ENCODE measurements around the gene MUC16.
"Not testable (repeated sequence)": the region's sequence is repeated elsewhere in the genome, so short reads cannot be mapped to it uniquely, and the experiment has no call there.

Gene MUC16

DNA sequence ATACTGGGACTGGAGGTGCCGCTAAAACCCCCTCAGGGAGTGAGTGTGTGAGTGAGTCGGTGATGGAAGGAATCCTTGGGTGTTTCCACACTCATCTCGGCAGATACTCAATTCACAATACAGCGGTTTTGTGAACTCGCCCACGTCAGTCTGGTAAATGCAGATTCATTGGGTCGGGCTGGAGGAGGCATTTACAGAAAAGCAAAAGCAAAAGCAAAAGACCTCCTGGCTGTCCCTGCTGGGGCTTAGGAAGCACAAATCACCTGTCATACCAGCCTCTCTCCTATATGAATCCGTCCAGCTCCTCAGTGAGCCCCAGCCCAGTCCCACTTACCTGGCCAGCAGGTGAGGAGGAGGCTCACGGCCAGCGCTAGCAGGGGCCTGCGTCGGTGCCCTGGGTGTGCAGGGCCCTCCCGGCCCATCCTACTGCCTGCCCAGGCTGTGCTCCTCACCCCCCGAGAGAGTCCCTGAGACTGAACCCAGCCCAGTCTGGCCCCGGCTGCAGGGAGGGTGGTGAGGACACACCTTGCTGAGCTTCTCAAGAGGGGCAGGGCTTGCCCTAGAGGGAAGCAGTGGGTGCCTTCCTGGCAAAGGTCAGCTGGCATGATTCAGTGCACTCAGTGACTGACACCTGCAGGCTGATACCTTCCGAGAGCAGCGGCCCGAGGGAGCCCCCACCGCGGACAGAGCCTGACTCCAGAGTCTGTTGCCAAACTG is at the start of gene MUC16:
MUC16 (minus strand) TSS at position 475 of the 717 bp plus-strand sequence.
- DNase-seq, result no peak

DNA sequence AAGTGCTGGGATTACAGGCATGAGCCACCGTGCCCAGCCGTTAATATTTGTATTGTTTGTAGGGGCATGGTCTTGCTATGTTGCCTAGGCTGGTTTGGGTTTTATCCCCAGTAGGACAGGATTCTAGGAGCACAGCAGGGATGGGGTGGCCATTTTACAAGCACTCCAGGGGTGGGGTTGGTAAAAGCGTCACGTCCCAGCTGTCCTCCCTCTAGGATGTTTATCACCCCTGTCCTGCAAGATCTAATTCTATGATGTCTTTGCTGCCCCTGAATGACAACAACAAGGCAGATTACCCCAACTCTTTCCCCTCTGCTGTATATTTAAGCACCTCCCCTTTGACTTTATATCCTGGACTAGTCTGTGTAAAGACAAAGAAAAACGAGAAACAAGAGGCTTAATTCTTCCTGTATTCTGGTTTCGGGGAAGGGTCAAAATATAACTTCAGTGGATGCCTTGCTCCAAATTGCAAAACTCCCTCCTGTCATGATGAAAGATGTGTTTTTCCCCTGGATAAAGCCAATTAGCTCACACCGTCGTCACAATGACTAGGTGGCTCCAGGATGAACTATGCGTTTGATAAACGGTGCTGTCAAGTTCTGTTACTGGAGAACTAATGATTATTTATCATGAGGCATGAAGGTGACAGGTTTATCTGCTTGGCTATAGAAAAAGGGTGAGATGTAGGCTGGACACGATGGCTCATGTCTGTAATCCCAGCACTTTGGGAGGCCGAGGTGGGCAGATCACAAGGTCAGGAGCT is 48.9 kb upstream of the MUC16 start:
- no peak for DNase-seq

DNA sequence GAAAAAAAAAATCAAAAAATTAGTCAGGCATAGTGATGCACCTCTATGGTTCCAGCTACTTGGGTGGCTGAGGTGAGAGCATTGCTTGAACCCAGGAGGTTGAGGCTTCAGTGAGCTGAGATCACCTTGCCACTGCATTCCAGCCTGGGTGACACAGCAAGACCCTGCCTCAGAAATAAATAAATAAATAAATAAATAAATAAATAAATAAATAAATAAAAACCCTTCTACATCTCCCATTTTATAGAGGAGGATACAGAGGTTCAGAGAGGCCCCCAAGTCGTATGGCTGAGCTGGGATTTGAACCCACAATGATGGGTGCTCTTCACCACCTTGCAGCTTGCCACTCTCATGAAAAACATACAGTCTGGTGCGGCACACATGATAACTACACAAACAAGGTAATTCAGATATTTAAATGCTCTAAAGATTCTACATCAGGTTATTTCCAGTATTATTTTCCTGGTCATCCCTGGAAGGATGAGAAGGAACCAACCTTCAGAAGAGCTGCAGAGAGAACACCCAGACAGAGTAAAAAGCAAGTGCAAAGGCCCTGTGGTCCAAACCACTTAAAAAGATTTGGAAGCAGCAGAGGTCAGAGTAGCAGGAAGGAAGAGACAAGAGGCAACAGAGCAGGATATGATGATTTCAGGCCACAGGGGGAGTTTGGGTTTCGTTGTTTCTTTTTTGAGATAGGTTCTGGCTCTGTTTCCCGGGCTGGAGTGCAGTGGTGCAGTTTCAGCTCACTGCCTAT is 47.5 kb upstream of the MUC16 start:
- DNase-seq, result no peak

DNA sequence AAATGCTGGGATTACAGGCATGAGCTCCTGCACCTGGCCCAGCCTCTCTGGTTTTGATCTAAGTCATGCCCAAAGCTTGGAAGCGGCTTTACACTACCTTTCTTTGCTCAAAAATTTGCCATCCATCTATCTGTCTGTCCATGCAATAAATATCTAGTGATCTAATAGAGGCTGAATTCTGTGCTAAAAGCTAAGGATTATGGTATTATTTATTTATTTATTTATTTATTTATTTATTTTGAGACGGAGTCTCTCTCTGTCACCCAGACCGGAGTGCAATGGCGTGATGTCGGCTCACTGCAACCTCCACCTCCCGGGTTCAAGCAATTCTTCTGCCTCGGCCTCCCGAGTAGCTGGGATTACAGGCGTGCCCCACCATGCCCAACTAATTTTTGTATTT is 45.9 kb upstream of the MUC16 start:
- not testable (repeated sequence) for DNase-seq

DNA sequence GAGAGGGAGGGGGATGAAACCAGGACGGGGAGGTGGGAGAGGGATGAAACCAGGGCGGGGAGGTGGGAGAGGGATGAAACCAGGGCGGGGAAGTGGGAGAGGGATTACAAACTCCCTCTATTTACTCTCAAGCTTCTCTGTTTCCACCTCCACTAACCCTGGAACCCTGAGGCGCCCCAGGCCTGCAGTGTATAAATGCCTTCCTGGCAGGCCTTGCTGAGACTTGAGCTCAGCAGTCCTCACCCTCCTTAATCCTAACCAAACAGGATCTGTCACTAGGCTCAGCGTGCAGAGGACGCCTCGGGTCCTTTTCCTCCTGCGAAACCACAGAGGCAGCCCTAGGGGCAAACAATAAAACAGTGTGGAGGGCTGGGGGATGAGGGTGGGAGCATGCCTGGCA is 44.6 kb upstream of the MUC16 start:
- no peak for DNase-seq

DNA sequence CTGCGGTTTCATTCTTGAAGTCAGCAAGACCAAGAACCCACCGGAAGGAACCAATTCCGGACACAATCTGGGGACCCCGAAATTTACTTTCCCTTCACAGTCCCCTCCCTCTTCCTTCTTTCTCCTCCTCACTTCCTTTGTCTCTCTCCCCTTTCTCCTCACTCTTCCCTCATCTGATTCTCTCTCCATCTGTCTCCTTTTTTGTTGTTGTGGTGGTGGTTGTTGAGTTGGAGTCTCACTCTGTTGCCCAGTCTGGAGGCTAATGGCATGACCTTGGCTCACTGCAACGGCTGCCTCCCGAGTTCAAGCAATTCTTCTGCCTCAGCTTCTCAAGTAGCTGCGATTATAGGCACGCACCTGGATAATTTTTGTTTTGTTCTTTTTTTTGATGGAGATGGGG is 44.0 kb upstream of the MUC16 start:
- no peak for DNase-seq

DNA sequence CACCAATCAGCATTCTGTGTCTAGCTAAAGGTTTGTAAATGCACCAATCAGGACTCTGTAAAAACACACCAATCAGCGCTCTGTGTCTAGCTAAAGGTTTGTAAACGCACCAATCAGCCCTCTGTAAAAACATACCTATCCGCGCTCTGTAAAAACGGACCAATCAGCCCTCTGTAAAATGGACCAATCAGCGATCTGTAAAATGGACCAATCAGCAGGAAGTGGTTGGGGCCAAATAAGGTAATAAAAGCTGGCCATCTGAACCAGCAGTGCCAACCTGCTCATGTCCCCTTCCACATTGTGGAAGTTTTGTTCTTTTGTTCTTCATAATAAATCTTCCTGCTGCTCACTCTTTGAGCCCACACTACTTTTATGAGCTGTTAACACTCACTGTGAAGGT is 43.5 kb upstream of the MUC16 start:
- DNase-seq, result not testable (repeated sequence)

DNA sequence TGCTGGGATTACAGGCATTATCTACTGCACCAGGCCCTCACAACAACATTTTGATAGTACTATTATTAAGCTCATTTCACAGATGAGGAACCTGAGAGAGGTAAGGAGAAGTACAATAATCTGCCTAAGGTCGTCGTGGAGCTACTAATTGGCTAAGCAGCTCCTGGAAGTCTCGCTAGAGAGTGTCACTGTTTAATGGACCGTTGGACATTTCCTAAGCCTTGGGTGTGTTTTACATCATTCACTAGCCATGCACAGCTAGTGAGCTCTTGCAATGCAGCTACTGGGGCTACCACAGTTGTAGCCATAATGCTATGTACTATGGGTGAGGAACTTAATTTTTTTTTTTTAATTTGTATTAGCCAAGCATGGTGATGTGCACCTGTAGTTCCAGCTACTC is 42.7 kb upstream of the MUC16 start:
- DNase-seq, result no peak

DNA sequence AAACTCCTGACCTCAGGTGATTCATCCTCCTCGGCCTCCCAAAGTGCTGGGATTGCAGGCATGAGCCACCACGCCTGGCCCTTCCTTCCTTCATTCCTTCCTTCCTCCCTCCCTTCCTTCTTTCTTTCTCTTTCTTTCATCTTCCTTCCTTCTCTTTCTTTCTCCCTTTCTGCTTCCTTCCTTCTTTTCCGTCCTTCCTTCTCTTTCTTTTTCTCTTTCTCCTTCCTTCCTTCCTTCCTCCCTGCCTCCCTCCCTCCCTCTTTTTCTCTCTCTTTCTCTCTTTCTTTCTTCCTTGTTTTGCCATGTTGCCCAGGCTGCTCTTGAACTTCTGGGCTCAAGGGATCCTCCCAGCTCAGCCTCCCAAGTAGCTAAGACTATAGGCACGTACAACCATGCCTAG is 36.5 kb upstream of the MUC16 start:
- DNase-seq, result no peak

DNA sequence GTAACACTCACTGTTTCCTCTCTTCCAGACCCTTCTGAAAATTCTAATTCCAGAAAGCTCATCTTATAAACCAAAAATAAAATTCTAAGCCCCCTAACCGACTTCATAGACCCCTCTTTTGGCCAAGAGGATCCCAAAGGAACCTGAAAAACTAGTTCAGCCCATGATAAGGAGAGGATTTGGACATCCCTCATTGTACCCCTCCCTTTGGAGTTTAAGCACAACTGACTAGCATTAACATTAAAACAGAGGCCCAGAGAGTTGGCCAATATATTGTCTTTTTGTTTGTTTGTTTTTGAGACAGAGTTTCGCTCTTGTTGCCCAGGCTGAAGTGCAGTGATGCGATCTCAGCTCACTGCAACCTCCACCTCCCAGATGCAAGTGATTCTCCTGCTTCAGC is 34.2 kb upstream of the MUC16 start:
- no peak for DNase-seq

DNA sequence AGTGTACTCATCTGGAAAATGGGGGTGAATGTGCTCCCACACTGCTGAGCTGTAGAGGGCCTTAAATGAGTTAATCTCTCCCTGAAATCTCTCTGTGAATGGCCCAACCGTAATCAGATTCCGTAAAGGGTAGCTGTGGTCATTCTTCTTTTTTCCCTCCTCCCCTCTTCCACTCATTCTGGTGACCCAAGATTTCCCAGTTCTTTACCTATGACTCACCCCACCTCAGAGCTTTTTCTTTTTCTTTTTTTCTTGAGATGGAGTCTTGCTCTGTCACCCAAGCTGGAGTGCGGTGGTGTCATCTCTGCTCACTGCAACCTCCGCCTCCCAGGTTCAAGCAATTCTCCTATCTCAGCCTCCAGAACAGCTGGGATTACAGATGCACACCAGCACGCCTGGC is 33.3 kb upstream of the MUC16 start:
- no peak for DNase-seq

DNA sequence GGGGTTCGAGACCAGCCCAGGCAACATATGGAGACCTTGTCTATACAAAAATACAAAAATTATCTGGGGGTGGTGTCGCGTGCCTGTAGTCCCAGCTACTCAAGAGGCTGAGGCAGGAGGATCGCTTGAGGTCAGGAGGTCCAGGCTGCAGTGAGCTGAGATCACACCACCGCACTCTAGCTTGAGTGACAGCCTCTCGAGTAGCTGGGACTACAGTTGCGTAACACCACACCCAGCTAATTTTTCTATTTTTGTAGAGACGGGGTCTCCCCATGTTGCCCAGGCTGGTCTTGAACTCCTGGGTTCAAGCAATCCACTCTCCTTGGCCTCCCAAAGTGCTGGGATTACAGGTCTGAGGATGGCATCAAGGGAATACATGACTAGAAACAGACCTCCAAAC is 30.8 kb upstream of the MUC16 start:
- DNase-seq, result no peak

DNA sequence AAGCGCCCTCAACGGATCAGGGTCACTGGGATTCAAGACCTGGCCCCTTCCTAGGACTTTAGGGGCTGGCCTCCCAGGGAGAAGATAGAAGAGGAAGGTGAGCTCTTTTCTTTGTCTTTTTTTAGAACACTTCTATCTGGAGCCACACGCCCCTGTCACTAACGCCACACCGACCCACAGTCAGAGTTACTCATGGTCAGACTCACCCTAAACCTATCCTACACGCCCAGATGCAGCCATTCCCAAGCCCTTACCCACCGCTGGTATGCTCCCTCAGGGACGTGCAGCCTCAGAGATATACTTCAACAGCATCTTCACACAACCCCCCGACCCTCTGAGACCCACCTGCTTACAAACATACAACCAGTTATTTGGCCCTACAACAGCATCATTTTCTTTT is 29.9 kb upstream of the MUC16 start:
- DNase-seq, result no peak

DNA sequence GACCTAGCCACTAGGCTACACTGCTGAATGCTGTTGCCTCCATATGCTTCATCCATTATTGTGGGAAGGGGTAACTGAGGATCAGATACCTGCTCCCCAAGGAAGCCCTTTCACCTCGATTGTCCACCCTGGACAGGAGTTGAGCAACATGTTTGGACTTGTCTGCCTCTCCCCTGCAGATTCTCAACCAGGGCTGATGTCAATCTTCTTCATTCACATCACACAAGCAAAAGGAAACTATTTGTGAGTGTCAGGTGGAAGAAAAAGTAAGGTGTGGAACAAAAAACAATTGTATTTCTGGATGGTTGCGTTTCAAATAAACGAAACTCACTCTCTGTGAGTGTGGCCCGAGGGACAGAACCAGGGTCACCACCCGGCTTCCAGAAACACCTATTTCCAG is 29.5 kb upstream of the MUC16 start:
- no peak for DNase-seq

DNA sequence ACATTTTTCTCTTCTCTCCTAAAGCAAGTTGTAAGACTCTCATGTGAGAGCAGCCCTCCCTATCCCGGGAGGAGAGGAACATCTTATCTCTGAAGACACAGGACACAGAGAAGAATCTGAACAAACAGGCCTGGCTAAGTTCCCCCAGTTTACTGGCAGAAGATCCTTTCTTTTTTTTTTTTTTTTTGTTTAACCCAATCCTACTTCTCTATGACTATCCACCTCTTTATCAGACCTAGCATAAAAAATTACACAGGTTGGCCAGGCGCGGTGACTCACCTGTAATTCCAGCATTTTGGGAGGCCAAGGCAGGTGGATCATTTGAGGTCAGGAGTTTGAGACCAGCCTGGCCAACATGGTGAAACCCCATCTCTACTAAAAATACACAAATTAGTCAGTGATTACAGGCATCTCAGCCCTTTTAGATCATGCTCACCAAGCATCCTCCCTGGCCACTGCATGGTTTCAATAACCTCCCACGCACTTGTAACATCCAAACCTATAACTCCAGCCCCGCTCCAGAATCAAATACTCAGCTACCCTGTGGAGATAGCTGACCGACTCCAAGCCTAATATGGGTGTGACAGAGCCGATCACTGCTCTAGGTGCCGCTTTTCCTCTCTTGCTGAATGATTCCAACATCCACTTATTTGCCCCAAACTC is 27.3 kb upstream of the MUC16 start:
- no peak for DNase-seq

DNA sequence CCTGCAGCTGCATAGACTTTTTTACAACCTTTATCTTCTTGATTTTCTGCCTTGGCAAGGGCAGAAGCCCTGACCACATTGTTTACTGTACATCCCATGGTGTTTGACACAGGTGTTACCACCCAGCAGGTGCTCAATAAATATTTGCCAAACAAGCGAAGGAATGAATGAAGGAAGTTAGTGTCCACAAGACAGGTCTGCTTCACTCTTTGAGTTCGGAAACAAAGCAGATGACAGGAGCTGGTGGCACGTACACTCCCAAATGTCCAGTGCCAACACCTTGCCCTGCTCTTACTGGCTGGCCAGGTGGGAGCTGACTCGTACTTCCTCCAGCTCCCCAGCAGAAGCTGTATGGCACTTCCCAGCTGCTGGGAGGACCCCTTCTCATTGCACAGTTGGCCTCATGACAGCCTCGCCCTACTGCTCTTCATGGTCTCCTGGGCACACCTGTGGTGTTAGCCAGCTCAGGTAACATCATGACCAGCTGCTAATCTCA is 22.0 kb upstream of the MUC16 start:
- no peak for DNase-seq

DNA sequence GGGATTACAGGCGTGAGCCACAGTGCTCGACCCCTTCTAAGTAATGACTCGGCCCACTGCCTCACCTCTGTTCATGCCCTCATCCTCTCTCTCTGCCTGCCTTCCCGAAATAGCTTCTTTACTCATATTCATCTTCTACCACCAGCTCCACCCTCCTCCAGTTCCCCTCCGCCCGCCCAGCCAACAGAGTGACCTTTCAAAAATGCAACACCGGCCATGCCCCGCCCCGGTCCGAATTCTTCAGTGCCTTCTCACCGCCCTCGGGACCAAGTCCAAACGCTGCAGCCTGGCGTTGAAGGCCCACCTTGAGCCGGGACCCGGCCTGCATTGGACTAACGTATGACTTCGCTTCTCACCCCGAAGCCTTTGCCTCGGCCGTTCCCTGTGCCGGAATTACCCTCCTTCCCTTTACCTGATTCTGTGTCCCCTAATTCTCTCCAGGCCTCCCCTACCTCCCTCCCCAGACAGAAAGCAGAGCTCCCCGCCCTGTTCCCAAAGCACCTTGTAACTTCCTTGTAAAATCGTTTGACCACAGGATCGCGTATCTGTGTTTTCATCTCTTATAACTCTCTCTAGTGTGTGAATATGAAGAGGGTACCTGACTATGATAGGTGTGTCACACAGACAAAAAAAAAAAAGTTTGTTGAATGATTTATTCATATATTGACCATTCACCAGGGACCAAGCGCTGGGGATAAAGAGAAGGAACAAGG is 8.1 kb upstream of the MUC16 start:
- DNase-seq, result no peak

DNA sequence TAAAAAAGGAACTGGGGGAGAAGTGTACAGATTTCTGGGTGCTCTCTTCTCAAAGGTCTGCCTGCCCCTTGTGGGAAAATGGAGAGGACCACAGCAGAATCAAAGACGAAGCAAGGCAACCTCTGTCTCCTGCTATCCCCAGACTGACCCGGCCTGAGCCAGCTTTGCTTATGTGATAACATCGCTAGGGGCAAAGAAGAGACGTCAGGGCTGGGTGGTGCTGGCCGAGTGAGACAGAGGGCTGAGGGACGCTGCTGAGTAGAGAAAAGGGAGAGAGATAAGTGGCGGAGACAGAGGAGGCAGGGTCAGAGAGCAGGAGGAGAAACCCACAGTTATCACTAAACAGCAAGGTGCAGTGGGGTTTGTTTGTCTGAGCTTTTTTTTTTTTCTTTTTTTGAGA is 4.6 kb upstream of the MUC16 start:
- DNase-seq, result no peak

DNA sequence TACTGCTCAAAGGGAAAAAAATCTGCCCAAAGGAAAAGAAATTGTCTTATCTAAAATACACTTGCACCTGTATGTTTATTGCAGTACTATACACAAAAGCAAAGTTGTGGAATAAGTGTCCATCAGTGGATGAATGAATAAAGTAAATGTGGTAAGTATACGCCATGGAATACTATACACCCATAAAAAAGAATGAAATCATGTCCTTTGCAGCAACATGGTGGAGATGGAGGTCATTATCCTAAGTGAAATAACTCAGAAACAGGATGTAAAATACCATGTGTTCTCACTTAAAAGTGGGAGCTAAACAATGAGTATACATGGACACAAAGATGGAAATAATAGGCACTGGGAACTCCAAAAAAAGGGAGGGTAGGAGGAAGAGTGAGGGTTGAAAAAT is 3.8 kb upstream of the MUC16 start:
- DNase-seq, result no peak

DNA sequence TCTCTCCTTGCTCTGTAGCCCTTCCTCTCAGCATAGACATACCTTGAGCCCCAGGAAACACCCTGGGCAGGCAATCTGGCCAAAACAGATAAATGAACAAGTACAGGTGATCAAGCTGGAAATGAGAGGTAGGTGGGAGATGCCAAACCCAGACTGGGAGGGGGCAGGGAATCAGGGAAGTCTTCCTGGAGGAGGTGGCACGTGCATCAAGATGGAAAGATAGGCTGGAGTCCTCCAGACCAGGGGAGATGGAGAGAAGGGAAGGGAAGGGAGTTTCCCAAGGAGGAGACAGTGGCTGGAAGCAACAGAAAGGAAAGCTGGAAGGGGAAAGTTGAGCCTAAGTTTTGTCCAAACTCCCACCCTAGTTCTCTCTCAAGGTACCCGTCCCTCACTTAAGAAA is 1.7 kb upstream of the MUC16 start:
- DNase-seq, result no peak

DNA sequence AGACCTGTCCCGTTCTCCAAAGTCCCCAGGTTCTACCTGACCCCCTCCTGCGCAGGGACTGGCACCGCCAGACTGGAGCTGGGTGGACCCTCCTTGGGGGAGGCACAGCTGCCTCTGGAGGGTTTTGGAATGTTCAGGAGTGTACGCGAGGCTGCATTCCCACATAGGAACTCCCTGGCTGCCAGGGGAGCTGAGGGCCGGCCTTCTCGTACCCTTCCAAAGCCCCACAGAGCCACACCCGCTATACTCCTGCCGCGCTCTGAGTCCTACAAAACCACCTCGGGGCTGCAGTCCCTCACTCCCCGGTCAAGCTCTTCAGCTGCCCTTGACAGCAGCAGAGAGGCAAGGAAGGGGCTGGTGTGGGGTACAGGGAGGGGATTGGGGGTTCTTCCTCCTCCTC is 484 bp upstream of the MUC16 start:
- DNase-seq, result no peak

DNA sequence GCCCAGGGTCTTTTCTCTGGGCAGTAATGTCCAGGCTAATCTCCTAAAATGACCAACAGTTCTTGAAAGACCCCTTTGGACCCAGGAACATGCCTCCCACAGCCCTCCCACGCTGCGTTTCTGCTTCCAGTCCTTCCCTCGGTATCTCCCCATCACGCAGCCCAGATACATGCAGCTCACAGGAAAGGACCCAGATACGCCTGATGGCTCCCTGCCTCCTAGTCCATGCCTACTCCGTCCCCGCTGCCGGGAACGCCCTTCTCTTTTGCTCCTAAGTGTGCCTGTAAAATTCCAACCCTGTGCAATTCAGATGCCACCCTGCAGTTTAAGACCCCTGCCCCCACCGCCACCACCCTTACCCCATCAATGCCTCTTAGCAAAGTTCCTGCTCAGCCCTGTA is 778 bp downstream of the MUC16 start:
- no peak for DNase-seq

DNA sequence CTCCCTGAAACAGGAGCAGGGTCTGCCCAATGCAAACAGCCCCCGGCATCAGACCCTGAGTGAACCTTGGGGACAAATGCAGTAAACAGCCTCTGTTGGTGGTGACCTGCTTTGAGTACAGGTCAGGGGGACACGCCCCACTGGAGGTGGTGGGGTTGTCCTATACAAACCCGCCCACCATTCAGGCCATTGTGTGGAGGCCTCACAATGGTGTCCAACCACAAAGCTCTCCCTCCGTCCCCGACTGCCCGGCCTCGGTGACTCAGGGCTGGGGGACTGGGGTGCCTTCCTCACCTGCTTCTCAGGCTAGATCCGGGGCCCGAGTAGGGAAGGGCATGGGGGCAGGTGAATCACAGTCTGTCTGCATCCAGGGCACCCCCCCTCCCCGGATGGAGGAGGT is 1.5 kb downstream of the MUC16 start:
- no peak for DNase-seq
